NCI-H1092 treated with DMSO at 0.1 percent for 48 hours (cell line): ENCODE results near the gene ANGPTL5.
"Not testable (repeated sequence)": the region's sequence is repeated elsewhere in the genome, so short reads cannot be mapped to it uniquely, and the experiment has no call there.

Experiments
- DNase-seq: peaks from one replicate; lab custom pipeline; 2025; lab: John Stamatoyannopoulos, UW

The ANGPTL5 gene

DNA sequence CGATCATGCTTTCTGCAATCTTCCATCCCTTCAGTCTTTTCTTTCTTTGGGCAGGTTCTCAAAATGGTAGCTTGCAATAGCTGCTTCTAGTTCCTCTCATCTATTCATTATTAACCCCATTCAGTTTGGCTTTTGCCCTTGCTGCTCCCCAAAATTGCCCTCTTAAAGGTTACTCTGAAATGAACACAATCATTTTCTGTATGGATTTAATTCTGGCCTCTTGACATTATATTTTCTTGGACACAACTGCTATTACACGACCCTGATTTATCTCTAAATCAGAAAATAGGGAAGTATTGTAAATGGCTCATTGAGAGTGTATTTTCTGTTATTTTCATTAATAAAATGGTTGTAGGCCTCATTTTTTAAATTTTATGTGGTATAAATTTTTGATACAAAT is at the start of gene ANGPTL5:
Gene ANGPTL5, minus strand, starts transcription at position 101 of the 400 bp plus-strand sequence. CDS start 8,613 bp downstream, outside the sequence.
- no peak for DNase-seq

DNA sequence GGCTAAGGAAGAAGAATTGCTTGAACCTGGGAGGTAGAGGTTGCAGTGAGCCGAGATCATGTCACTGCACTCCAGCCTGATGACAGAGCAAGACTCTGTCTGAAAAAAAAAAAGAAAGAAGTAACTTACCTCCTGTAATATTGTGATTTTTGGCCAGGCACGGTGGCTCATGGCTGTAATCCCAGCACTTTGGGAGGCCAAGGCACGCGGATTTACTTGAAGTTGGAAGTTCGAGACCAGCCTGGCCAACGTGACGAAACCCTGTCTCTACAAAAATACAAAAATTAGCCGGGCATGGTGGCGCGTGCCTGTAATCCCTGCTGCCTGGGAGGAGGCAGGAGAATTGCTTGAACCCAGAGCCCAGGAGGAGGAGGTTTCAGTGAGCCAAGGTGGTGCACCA is 47.9 kb upstream of the ANGPTL5 start:
- not testable (repeated sequence) for DNase-seq

DNA sequence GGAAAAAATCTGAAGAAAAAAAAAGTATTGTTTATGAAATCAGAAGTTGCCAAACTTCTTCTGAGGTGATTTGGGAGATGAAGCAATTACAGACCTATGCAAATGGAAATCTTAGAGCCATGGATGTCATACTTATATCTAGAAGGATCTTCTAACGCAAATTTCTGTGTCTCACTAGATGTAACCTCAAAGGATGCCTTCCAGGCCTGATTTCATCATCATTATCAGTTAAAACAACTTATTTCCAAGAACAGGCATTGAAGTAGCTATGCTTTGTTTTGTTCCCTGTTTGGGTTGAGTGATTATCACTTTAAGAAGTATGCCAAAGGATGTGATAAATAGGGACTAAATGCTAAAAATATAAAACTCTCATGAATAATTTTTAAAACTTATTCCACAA is 43.9 kb upstream of the ANGPTL5 start:
- no peak for DNase-seq

DNA sequence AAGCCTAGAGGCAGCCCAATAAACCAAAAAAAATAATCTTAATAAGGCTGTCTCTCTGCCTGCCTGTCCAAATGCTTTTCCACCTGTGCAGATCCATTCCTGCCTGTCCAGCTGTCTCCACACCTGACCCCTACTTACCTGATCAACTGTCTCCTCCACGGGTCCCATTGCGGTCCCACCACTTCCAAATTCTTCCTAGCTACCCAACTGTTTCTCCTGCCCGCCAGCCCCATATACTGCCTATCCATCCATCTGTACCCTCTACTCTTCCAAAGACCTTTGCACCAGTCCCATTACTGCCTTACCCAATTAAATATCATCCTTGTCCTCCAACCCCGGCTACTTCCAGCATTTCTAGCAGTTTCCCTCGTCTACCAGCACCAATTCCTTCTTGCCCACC is 39.4 kb upstream of the ANGPTL5 start:
- DNase-seq, result no peak

DNA sequence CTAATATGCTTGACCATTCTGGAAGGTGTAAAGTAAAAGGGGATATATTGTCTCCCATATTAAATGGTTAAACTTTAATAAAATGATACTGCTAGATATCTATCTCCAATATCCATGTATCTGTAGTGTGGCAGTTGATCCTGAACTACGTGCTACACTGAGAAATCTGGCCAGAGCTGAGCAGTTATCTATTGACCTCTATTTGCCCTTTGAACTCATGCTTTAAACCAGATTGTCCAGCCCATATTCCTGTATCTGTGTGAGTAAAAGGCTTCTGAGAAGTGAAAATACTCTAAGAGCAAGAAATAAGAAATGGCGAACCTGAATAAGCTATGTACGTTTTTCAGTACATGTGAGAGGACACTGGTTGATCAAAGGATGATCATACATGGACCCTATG is 39.0 kb upstream of the ANGPTL5 start:
- DNase-seq, result no peak

DNA sequence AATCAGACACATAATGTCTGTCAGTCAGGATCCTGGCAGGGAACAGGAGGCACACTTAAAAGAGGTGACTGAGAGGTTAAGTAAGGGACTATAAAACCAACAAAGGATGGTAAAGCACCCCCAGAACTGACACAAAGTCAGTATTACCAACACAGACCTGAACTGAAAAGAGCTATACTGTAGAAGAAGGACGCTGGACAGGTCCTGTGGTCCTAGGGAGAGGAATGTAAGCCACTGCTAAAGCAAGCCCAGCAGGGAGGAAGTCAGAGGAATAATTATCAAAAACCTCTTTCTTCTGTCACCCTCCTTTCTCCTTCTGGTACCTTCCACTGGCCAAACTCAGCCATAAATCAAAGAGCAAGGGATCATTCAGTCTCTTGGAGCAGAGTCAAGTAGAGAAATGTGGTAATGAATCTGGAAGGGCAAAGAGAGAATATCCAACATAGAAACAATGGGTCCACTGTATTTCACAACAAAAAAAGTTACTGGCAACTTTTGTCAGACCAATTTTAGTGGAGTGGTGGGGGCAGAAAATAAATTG is 33.4 kb upstream of the ANGPTL5 start:
- no peak for DNase-seq

DNA sequence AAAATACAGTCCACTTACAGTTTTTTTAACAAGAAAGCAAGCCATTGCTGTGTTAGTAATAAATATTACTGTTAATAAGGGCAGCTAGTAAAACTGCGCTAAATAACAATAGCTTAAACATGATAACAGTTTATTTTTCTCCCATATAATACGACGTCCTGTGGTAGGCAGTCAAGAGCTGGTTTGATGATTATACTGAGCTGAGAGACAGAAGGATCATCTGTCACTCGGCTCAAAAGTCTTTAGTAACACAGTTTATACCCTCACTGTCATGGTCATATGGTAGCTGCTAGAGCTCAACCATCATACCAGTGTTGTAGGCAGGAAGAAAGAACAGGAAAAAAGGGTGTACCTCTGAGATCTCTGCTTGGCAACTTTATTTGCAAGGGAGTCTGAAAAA is 29.1 kb upstream of the ANGPTL5 start:
- no peak for DNase-seq

DNA sequence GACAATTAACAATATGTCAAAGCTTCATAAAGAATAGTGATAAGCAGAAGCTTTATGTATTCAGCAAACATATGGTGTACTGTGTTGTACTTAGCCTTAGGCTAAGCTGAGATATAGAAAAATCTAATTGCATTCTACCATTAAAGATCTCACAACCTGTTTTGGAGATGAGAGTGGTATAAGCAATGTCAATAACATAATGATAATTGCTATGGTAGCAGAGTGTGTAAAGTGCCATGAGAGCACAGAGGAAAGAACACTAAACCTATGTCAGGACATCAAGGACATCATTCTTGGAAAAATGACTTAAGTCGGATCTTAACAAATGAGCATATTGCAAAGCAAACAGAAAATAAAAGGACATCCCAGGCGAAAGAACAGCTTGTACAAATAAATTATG is 28.6 kb upstream of the ANGPTL5 start:
- DNase-seq, result peak; percentile 11

DNA sequence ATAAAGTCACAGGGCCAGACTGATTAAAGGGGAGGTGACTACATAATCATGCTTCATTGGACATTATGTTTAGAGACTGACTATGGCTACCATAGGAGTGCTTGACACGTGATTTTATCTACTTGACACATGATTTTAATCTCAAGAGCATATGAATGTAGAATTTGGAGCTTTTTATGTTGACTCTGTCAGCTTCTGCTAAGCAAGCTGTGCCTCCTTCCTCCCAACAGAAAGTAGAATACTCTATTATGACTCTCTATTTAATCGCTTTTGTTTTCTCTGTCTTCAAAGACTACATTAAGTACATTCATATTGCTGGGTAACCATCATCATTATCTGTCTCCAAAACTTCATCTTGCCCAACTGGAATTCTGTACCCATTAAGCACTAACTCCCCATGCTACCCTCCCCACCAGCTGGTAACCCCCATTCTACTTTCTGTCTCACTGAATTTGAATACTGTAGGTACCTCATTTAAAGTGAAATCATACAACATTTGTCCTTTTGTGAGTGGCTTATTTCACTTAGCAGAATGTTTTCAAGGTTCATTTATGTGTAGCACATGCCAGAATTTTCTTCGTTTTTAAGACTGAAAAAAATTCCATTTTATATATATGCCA is 24.7 kb upstream of the ANGPTL5 start:
- no peak for DNase-seq

DNA sequence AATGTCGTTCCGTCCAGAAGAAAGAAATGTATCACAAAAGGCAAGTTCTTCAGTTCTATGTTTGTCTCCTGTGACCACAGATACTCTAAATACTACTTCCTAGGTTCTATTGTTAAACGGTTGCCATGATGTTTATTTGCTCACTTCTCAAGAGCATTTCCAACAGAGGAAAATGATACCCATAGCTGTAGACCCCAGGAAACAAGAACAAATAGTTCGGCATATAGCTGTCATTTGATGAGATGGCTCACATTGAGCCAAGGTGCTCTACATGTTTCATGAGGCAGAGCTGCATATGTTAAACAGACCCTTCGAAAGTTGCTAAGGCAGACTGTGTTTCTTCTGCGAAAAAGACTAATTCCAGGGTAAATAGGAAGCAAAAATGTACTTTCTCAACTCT is 15.4 kb upstream of the ANGPTL5 start:
- DNase-seq, result no peak

DNA sequence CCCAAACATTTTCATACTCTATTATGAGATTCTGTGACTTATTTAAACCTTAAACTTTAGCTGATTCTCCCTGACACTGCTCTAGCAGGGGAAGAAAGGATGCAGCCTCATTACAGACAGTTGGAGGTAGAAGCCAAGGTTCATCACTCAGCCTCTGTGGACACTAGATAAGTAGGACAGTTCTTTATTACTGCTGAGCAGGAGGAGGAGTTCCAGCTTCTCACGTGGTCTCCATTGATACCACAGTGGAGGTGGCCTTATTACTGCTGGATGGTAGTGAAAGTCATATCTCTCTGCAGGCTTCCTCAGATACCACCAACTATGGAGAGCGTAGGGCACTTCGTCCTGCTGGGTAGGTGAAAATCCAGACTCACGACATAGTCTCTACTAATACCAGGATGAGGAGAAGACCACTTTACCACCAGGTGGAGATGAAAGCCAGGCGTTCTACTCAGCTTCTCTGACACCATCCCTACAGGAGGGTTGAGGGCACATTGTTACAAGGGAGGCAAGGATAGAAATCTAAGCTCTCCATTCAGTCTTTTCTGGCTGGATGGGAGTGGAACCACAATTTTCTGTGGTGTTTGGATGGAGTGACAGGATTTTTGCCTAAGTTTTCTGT is 13.1 kb upstream of the ANGPTL5 start:
- DNase-seq, result no peak

DNA sequence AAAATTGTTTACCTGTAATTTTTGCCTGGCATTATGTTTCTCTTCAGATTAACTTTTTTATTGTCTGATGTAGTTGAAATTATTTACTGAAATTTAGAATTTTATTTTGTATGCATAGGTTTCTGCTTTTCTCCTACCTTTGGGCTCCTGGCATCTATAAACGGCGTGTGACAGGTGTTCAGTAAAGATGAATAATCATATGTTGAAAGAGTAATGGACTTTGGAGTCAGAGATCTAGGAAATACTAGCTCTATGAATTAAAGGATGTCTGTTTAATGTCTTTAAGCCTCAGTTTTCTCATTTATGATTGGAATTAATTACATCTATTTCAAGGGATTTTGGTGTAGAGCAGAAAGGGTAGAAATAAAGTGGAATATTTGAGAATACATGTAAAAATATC is 7.2 kb upstream of the ANGPTL5 start:
- DNase-seq, result no peak

DNA sequence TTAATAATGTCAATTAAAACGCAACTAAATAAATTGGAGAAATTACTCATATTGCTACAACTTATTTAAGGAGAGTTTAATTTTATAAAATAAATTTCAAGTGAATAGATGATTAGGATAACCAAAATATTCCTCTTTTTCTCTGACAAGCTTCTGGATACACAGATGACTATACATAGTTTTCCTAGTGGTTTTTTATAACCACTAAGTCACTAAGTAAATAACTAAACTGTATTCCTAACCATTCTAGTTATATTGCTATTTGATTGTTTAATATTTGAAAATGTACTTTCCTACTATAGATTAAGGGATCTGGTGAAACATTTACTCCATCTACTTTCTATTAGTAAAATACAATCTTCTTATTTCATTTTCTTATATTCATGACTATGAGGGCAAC is 4.7 kb upstream of the ANGPTL5 start:
- no peak for DNase-seq

DNA sequence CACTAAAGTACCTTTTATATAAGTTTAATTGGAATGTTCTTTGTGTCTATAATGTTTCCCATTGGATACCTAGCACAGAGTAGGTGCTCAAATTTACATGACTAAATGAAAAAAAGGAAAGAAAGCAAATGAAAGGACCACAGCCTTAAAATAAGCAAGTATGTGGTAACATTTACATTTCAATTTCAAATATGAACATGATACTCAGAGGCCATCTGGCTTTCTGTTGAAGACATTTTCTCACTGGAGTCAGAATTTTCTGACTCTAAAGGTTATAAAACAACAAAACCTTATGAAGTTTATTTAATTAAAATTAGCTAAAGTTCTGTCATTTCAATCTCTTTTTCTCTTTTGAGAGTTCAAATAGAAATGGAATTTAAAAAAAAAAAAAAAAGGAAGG is 904 bp upstream of the ANGPTL5 start:
- no peak for DNase-seq

DNA sequence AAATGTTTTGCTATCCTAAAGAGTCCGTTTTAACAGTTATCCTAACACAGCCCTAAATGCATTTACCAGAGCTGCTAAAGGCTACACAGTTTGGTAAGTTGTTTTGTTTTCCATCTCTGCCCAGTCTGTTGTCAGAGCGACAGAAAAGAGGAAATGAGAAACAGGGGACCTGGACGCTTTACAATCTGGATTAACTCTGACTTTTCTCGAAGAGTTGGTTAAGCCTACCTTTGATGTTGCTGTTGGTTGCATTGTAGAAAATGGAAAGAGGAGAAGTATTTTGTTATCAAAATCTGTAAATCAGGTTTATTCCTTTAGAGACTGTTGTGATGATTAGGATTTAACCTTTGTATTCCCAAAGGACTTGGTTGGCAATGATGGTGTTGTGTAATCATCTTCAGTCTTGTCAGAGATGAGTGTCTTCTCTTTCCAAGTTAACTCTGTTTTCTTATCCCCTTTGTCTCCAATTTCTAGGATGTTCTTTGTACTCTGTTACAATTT is 481 bp downstream of the ANGPTL5 start:
- DNase-seq, result no peak

DNA sequence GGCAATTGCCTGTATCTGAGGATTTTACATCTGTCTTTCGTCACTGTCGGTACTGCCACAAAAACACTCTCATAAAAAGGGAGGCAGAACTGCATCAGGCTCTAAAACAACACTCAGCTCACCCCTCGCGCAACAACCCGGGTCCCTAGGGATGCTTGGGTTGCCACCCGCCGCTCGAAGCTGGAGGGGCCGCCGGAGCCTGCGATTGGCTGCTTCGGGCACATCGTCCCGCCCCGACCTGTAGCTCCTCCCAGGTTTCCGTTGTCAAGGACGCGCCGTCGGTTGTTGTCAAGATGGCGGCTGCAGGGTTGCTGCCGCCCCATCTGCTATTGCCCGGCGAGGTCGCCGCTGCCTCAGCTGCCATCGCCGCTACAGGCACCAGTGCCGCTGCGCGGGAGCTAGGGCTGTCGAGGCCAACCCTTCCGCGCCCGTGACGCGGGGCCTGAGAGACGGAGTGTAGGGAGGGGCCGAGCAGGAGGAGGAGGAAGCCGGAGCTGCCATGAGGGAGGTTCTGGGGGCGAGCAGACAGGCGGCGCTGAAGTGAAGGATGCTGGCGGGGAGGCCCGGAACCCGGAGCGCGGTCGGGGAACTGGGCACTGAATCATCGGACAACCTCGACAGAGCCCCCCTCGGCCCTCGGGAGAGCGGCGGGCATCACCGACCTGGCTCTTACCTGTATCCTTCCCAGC is 1.4 kb downstream of the ANGPTL5 start, which contains the start of gene CEP126:
Gene CEP126, plus strand, starts transcription at position 273 of the 689 bp plus-strand sequence. Its CDS starts 275 bp downstream, at position 548.
- peak; percentile 89 for DNase-seq

DNA sequence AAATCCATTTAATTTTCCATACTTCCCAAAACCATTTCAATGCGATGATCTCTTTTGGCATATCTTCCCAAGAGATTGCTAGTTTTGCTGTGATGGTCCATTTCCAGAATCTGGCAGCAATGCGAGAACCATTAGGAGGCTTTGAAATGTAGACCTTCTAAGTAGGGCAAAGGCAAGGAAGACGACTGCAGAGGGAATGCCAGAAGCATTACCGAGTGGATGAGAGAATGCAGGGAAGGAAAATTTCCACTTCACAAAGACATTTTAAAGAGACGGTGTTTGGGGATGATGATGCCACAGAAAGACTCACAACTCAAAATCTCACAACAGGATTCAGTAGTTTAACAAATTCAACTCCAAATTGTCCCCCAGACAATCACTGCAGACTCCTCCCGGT is 2.0 kb downstream of the ANGPTL5 start:
- DNase-seq, result no peak

DNA sequence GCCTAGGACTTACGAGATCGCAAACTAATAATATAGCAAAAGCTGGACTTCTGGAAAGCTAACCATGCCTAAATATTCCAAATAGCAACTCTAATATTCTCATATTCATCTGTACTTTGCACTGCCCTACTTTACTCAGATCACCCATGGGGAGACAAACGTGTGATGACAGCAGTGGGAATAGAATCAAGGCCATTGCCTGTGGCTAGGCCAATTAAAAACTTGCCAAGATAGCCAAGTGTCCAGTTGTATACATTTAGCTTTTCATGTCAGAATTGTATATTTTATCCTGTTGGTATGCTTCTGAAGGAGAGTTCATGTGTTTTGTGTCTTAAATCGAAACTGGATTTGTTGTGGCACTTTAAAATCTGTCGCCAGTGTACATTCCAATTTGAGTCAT is 2.7 kb downstream of the ANGPTL5 start:
- no peak for DNase-seq

DNA sequence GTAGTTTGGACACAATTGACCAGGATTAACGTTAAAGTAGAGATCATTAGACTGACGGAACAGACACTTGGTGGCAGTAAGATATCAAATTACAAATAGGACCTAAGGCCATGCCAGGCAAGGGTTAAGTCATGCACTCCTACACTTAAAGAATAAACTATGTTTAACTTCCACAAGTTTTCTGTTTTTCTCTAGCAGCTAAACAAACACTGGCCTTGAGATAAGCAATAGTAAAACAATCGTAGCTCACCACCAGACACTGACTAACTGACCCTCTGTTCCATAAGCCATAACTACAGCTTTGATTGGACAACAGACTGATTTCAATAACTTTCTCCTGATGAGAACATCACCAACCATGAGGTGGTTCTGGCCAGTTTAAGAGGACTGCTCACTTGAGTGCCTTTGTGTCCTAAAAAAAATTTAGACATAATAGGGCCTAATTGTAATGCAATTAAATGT is 3.5 kb downstream of the ANGPTL5 start:
- DNase-seq, result no peak

DNA sequence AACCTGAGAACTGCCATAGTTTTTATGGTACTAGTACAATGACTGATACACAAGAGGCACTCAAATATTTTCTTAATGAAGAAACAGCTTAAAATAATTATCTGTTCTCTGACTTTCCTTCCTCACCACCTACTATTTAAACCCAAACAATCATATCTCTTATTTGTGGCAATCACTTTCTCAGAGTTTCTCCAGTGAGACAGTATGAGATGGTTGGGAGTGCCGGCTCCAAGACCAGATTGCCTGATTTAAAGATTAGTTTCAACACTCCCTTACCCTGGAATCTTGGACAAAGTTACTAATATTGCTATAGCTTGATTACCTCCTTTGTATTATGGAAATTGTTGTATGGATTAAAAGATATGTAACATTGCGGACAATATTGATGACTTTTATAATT is 7.2 kb downstream of the ANGPTL5 start:
- no peak for DNase-seq

DNA sequence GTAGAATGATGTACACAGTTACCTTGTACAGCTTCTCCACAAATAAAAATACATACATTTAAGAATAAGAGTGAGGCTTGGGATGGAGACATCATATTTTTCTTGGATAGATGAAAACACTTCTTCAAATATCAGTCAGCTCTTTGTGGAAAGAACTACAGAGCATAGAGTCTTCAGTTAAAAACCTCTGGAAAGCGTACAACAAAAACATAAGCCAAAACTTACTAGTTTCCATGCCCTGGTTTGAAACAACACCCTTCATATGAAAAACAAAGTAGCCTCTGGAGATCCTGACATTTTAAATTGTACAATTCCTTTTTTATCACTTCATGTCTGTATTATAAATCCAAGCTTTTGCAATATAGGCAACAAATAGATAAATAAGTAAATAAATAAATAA is 8.5 kb downstream of the ANGPTL5 start:
- DNase-seq, result no peak

DNA sequence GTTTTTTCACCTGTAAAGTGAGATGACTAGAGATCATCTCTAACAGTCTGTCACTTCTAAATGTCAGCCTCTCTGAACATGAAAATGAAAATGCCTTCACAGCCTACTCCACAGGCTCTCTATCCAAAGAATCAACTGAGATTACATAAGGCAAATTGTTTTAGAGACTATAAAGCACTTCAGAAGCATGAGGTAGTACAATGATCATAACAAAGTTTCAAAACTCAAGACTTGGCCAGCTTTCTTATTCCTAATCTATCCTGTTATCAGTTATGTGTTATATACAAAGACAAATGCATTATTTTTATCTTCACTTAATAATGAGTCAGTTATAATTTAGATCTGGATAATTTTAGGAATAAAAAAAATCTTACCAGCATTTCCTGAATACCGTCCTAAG is 21.8 kb downstream of the ANGPTL5 start:
- no peak for DNase-seq

DNA sequence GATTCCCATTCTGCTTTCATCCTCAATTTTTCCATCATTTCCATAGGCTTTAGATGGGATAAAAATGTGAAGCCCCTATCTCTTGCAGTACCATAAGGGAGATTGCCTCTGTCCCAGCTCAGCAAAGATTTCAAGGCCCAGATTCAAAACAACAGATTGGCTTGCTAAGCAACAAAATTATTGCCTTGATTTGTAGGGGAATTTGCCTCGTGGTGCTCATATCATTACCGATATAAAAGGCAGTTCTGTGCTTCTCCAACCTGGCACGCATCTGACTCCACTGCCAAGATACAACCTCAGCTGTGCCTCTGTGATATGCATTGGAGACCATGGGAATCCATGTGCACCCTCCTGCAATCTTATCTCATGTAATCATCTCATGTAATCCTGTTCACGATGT is 26.6 kb downstream of the ANGPTL5 start:
- no peak for DNase-seq
